Measurements from ENCODE around the gene LRP1B. TPM values are rescaled to one million over a fixed set of nuclear protein-coding genes. Genes with fewer than 3 reads are reported as not detected.

The LRP1B gene
- polyA plus RNA-seq, 1 of the 3 experiments (the other 2 are of a cell fraction) = 0.28 TPM

- H3K36me3 ChIP-seq (replicated peaks in 1 of 2; ENCODE audit: control insufficient read depth in 1 of 2, insufficient read depth in 2 of 2, low read length in 1 of 2) = no peaks in the 10 kb centered on the region
- H3F3A ChIP-seq (replicated peaks; ENCODE audit: insufficient read depth) = no peaks in the 10 kb centered on the region
- no peaks in the 10 kb centered on the region for H3K9me2 ChIP-seq
- no peak for DNase-seq
- no peaks in the 10 kb centered on the region for H3K4me1 ChIP-seq (ENCODE audit: control insufficient read depth in 1 of 2, insufficient read depth in 2 of 2, low read depth in 1 of 2, low read length in 1 of 2)
- no peak for TF ChIP-seq RAD21 (IDR thresholded peaks at IDR 0.05; ENCODE audit: low read length)
- TF ChIP-seq RCOR1 (IDR thresholded peaks at IDR 0.05; ENCODE audit: low read length) = no peak
- no peak for TF ChIP-seq TCF12 (IDR thresholded peaks at IDR 0.05)
- no peak for TF ChIP-seq CTCF (IDR thresholded peaks at IDR 0.05)
- TF ChIP-seq SMC3 (IDR thresholded peaks at IDR 0.05; ENCODE audit: low read depth, low read length) = no peak
- no peak for TF ChIP-seq REST (IDR thresholded peaks at IDR 0.05; ENCODE audit: low read depth, low read length)
- no peak for TF ChIP-seq YY1 (IDR thresholded peaks at IDR 0.05; ENCODE audit: low read depth)
- TF ChIP-seq FOXJ3 (CRISPR knock-in tag; IDR thresholded peaks at IDR 0.05) = no peak
- no peak for TF ChIP-seq JUND (IDR thresholded peaks at IDR 0.05)
- no peak for TF ChIP-seq TAF1 (IDR thresholded peaks at IDR 0.05; ENCODE audit: borderline replicate concordance, low read depth, low read length)
- no peak for TF ChIP-seq EP300 (IDR thresholded peaks at IDR 0.05; ENCODE audit: borderline replicate concordance in 1 of 2, low read depth in 1 of 2, low read length in 1 of 2)
- TF ChIP-seq, protein P1, sequence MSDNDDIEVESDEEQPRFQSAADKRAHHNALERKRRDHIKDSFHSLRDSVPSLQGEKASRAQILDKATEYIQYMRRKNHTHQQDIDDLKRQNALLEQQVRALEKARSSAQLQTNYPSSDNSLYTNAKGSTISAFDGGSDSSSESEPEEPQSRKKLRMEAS (IDR thresholded peaks at IDR 0.05; ENCODE audit: low read depth) = no peak
- H3K9me3 ChIP-seq = no peaks in the 10 kb centered on the region
- H3K4me3 ChIP-seq (ENCODE audit: low read depth in 2 of 2, low read length in 1 of 2) = no peak overlapping the region
- H3K4me2 ChIP-seq = no peak overlapping the region
- no peak overlapping the region for H2AFZ ChIP-seq (ENCODE audit: low read depth)
- H3K9ac ChIP-seq = no peak overlapping the region
- ChIA-PET POLR2A (no interaction called here), CTCF (no interaction called here)
- no peaks in the 10 kb centered on the region for H4K20me1 ChIP-seq (ENCODE audit: insufficient read depth)
- 76% methylated on average over 2 of the region's 2 CpGs for WGBS (ENCODE audit: low lambda C conversion rate)
- no peaks in the 10 kb centered on the region for H3K27me3 ChIP-seq (ENCODE audit: insufficient read depth)
- H3K79me2 ChIP-seq (ENCODE audit: insufficient read depth) = no peaks in the 10 kb centered on the region
- no peak overlapping the region for H3K27ac ChIP-seq (ENCODE audit: low read depth in 2 of 2, low read length in 1 of 2)
Measured at GRCh38 chr2:140424471-140424870, 1706.3 kb downstream of the LRP1B start.

GRCh38 chr2:140422759-140423158 is 1708.1 kb downstream of the LRP1B start:
- no peak overlapping the region for H3K9ac ChIP-seq
- no peaks in the 10 kb centered on the region for H4K20me1 ChIP-seq (ENCODE audit: insufficient read depth)
- H2AFZ ChIP-seq (ENCODE audit: low read depth) = no peak overlapping the region
- no peak for DNase-seq
- H3K4me2 ChIP-seq = no peak overlapping the region
- CTCF ChIA-PET = interaction anchor here (1.2 kb wide), 1 partner anchor 13 kb away, joined by 4 read pairs; no protein-coding TSS in a partner anchor
- H3K9me2 ChIP-seq = no peaks in the 10 kb centered on the region
- H3K27me3 ChIP-seq (ENCODE audit: insufficient read depth) = no peaks in the 10 kb centered on the region
- no peaks in the 10 kb centered on the region for H3K4me1 ChIP-seq (ENCODE audit: control insufficient read depth in 1 of 2, insufficient read depth in 2 of 2, low read depth in 1 of 2, low read length in 1 of 2)
- H3K9me3 ChIP-seq = no peaks in the 10 kb centered on the region
- no peaks in the 10 kb centered on the region for H3F3A ChIP-seq (replicated peaks; ENCODE audit: insufficient read depth)
- no peaks in the 10 kb centered on the region for H3K36me3 ChIP-seq (replicated peaks in 1 of 2; ENCODE audit: control insufficient read depth in 1 of 2, insufficient read depth in 2 of 2, low read length in 1 of 2)
- no peaks in the 10 kb centered on the region for H3K79me2 ChIP-seq (ENCODE audit: insufficient read depth)
- POLR2A ChIA-PET = no interaction called here
- 85% methylated on average over 7 of the region's 7 CpGs for WGBS (ENCODE audit: low lambda C conversion rate)
- H3K27ac ChIP-seq (ENCODE audit: low read depth in 2 of 2, low read length in 1 of 2) = no peak overlapping the region
- no peak overlapping the region for H3K4me3 ChIP-seq (ENCODE audit: low read depth in 2 of 2, low read length in 1 of 2)
- no peak for TF ChIP-seq JUND (IDR thresholded peaks at IDR 0.05)
- TF ChIP-seq GATA2 (CRISPR knock-in tag; IDR thresholded peaks at IDR 0.05) = no peak
- no peak for TF ChIP-seq MEF2A (IDR thresholded peaks at IDR 0.05; ENCODE audit: borderline replicate concordance, low read depth)
- no peak for TF ChIP-seq CTCF (IDR thresholded peaks at IDR 0.05)
- TF ChIP-seq EP300 (IDR thresholded peaks at IDR 0.05; ENCODE audit: borderline replicate concordance in 1 of 2, low read depth in 1 of 2, low read length in 1 of 2) = no peak
- no peak for TF ChIP-seq SMC3 (IDR thresholded peaks at IDR 0.05; ENCODE audit: low read depth, low read length)
- TF ChIP-seq EZH2phosphoT487 (IDR thresholded peaks at IDR 0.05; ENCODE audit: borderline replicate concordance, low read depth) = no peak
- TF ChIP-seq TCF12 (IDR thresholded peaks at IDR 0.05) = no peak
- no peak for TF ChIP-seq REST (IDR thresholded peaks at IDR 0.05; ENCODE audit: low read depth, low read length)
